Measurements from ENCODE around the gene ITGA8. TPM values are rescaled to one million over a fixed set of nuclear protein-coding genes. Genes with fewer than 3 reads are reported as not detected.

The ITGA8 gene
- total RNA-seq, 1 experiment from 2014 or later, result not detected

DNA sequence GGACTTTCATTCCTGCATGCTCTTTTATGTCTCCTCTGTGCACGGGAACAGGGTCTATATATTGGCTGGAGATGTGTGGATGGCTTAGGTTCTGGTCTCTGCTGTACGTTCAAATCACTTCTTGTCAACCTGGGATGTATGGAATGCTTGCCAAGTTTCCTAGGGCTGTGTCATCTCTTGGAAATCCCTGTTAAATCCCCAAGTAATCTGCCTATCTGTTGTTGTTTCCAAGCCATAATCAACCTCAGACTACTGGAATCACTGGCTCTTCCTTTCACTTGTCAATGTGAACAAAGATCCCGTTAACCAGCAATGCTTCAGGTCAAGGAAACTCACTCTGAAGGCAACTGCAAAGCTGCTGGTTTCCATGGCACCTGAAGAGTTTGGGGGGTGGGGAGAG is 255.3 kb downstream of the ITGA8 start:
- intact Hi-C loops (cut with micrococcal nuclease; ENCODE audit: unreplicated experiment), result no loop called here
- Histone ChIP-seq H3K4me3 (ENCODE audit: low read depth, low read length, poor library complexity, severe bottlenecking) (no peak overlapping the region), H3K27me3 (replicated peaks; ENCODE audit: insufficient read depth, low read depth, low read length, poor library complexity) (peaks cover 20% of the 10 kb centered on the region)

More for the DNA sequence above, 255.3 kb downstream of the ITGA8 start:
- DNase-seq (ENCODE audit: low spot score), result no peak
- H3K9me3 ChIP-seq (ENCODE audit: low read depth, low read length, poor library complexity, severe bottlenecking), result no peaks in the 10 kb centered on the region
- ChIA-PET POLR2A (ENCODE audit: low non-redundant PET) (no interaction called here), CTCF (no interaction called here)
- no peaks in the 10 kb centered on the region for H3K4me1 ChIP-seq (ENCODE audit: insufficient read depth, low read length, poor library complexity, severe bottlenecking)
- no peaks in the 10 kb centered on the region for H3K36me3 ChIP-seq (ENCODE audit: insufficient read depth, low read length, poor library complexity, severe bottlenecking)
- BruUV-seq (replicated peaks), result no TSS peak
- TF ChIP-seq, protein P1, sequence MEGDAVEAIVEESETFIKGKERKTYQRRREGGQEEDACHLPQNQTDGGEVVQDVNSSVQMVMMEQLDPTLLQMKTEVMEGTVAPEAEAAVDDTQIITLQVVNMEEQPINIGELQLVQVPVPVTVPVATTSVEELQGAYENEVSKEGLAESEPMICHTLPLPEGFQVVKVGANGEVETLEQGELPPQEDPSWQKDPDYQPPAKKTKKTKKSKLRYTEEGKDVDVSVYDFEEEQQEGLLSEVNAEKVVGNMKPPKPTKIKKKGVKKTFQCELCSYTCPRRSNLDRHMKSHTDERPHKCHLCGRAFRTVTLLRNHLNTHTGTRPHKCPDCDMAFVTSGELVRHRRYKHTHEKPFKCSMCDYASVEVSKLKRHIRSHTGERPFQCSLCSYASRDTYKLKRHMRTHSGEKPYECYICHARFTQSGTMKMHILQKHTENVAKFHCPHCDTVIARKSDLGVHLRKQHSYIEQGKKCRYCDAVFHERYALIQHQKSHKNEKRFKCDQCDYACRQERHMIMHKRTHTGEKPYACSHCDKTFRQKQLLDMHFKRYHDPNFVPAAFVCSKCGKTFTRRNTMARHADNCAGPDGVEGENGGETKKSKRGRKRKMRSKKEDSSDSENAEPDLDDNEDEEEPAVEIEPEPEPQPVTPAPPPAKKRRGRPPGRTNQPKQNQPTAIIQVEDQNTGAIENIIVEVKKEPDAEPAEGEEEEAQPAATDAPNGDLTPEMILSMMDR (conservative IDR thresholded peaks at IDR 0.05; ENCODE audit: low read depth, low read length), result no peak
- no peak for TF ChIP-seq EZH2 (IDR thresholded peaks at IDR 0.05; ENCODE audit: borderline replicate concordance, low read depth, low read length, poor library complexity, severe bottlenecking)
- H3K27ac ChIP-seq (ENCODE audit: low read depth, low read length, poor library complexity, severe bottlenecking), result no peak overlapping the region

Other genes with a start within 250 kb of the ITGA8 start
- gene MINDY3, start 140.6 kb upstream of the ITGA8 start, total RNA-seq (2021), result 14.6 and 15.1 TPM in 2 replicates